ENCODE measurements around the gene GPATCH3.
A peak's percentile ranks its signal among the peaks of the same experiment; 100 is the strongest.
"Not testable (repeated sequence)": the region's sequence is repeated elsewhere in the genome, so short reads cannot be mapped to it uniquely, and the experiment has no call there.

The GPATCH3 gene, protein sequence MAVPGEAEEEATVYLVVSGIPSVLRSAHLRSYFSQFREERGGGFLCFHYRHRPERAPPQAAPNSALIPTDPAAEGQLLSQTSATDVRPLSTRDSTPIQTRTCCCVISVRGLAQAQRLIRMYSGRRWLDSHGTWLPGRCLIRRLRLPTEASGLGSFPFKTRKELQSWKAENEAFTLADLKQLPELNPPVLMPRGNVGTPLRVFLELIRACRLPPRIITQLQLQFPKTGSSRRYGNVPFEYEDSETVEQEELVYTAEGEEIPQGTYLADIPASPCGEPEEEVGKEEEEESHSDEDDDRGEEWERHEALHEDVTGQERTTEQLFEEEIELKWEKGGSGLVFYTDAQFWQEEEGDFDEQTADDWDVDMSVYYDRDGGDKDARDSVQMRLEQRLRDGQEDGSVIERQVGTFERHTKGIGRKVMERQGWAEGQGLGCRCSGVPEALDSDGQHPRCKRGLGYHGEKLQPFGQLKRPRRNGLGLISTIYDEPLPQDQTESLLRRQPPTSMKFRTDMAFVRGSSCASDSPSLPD

DNA sequence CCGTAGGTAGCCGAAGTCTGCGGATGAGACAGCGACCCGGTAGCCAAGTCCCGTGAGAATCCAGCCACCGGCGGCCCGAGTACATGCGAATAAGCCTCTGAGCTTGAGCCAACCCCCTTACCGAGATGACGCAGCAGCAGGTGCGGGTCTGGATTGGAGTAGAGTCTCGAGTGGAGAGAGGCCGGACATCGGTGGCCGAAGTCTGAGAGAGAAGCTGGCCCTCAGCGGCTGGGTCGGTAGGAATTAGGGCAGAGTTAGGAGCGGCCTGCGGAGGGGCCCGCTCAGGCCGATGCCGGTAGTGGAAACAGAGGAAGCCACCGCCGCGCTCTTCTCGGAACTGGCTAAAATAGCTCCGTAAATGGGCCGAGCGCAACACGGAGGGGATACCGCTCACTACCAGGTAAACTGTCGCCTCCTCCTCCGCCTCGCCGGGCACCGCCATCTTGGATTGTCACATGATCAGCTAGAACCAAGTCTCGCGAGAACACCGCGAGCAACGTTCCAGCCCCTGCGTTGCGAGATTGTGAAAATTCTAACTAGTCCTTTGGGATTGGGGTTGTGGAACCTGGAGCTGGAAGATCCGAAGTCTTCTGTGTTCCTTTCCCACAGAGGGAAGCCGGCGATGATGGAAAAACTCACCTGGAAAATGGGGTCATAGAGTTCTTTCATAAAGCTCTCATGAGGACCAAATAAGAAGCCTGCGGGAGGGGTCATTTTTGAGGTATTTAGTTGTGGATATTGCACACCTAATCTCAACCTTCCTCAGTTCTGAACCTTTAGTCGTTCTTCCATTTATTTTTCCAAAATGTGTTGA lies at the start of gene GPATCH3:
Gene GPATCH3 (minus strand): TSS at position 467 of the 814 bp plus-strand sequence. CDS start 25 bp downstream, at position 442.
- DNase-seq: peak; percentile 86 to 91

DNA sequence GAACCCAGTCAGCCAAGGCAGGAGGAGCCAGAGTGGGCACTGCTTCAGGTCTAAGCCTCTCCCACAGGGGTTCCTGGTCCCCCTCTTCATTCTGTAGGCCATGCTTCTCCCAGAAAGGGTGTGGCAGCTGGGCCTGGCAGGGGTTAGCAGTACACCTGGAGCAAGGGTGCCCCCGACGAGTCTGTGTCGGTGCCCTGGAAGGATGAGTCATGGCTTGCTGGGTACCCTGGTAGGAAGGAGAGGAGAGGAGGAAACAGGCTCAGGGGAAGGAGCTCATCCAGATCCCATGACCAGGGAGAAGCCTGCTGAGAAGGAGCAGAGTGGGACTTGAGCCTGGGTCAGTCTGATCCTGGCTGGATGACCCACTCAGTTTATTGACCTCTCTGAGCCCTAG lies 49.7 kb upstream of the GPATCH3 start:
- no peak for DNase-seq

DNA sequence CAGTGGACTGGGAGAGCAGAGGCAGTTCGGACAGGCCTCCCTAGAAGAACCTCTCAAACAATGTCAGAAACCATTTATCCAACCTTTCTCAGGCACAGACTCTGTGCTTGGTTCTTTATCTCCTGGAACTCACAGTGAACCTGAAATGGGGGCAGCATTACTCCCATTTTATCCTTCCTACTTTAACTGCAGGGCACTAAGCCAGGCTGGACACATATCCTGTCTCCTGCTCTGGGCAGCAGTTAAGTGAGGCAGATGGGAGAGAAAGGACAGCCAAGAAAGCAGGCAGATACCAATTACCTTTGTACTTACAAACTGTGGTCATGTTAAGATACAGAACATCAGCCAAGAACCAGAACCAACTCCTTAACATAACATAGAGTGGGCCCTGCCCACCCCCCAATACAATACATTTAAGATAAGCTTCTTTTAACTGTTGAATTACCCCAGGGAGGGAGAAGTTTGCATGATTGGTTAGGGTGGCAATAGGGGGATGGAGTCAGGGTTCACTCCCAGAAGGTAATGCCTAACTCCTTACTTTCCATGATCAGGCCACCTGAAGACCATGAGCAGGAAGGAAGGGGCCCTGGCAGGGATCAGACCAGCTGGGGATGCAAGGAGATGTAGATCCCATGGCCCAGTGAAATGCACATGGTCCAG lies 49.1 kb upstream of the GPATCH3 start:
- DNase-seq: no peak

DNA sequence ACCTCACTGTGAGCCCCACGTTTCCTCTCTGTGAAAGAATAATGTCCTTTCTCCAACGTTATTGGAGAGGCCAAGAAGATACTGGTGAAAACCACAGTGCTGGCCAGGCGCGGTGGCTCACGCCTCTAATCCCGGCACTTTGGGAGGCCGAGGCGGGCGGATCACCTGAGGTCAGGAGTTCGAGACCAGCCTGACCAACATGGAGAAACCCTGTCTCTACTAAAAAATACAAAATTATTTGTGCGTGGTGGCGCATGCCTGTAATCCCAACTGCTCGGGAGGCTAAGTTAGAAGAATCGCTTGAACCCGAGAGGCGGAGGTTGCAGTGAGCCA lies 48.4 kb upstream of the GPATCH3 start:
- not testable (repeated sequence) for DNase-seq

DNA sequence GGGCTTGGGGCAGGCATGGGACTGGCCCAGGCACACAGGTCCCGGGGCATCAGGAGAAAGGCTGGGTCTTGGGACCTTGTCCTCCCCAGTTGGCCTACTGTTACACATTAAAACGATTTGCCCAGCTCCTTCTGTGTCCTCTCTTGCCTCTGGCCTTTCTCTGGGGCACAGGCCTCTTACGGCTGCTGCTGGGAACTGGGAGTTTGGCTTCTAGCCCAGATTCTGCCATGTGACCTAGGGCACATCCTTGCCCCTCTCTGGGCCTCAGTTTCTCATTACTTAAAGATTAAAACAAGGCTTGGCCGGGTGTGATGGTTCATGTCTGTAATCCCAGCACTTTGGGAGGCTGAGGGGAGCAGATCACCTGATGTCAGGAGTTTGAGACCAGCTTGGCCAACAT lies 46.0 kb upstream of the GPATCH3 start:
- no peak for DNase-seq

DNA sequence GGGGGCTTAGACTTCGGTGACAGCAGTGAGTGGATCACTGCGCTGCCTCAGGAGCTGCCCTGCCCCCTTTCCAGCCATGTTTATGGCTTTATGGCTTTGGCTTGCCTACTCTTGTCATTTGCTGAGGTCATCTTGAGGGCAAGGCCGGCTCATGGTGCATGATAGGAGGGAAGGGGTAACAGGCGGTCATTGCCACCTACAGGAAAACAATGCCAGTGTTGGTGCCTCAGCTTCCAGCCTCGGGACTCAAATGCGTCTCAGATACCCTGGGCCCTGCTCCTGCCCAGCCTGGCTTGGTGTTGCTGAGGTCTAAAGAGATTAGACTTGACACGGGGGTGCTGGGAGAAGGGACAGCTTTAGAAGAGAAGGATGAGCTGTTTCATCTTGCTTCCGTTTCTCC lies 45.5 kb upstream of the GPATCH3 start:
- DNase-seq: no peak

DNA sequence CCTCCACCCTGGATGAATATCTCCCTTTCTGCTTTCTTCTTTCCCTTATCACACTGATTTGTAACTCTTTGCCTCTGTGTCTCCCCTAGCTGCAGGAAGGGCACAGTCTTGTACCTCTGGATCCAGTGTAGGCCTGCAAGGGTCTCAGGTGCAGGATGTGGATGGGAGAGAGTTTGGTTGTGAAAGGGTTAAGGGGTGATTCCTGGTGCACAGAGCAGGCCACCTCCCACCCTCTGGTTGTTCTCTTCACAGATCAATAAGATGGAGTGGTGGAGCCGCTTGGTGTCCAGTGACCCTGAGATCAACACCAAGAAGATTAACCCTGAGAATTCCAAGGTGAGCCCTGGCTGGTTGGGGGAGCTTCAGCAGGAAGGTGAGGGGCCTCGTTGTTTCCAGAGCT lies 44.9 kb upstream of the GPATCH3 start:
- DNase-seq: no peak

DNA sequence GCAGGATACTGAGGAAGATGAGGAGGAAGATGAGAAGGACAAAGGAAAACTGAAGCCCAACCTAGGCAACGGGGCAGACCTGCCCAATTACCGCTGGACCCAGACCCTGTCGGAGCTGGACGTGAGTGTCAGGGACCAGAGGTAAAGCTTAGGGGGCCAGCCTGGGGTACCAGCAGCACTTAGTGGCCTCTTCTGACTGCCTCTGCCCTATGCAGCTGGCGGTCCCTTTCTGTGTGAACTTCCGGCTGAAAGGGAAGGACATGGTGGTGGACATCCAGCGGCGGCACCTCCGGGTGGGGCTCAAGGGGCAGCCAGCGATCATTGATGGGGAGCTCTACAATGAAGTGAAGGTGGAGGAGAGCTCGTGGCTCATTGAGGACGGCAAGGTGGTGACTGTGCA lies 42.4 kb upstream of the GPATCH3 start:
- no peak for DNase-seq

DNA sequence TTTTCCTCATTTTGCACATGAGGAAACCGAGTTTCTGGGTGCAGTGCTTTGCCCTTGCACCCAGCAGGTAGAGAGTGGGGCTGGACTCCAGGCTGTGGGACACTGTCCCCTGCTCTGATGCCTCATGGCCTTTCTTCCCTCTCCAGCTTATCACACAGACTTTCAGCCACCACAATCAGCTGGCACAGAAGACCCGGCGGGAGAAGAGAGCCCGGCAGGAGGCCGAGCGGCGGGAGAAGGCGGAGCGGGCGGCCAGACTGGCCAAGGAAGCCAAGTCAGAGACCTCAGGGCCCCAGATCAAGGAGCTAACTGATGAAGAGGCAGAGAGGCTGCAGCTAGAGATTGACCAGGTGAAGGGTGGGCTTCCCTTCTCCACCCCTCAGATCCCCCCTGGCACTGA lies 41.0 kb upstream of the GPATCH3 start:
- DNase-seq: no peak

DNA sequence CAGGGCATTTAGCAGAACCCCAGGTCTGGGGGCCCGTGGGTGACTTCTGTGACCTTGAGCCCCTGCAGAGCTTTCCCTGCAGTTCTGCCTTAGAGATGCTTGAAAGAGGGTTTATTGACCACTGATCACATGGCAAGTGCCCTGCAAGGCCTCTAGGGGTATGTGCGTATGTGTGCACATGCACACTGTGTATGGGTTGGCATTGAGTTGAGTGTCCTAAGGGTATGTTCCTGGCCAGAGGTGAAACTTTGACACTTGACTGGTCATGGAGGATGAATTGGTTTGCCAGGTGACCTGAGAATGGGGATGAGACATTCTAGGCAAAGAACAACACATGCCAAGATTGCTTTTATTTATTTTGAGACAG lies 38.4 kb upstream of the GPATCH3 start:
- DNase-seq: no peak

DNA sequence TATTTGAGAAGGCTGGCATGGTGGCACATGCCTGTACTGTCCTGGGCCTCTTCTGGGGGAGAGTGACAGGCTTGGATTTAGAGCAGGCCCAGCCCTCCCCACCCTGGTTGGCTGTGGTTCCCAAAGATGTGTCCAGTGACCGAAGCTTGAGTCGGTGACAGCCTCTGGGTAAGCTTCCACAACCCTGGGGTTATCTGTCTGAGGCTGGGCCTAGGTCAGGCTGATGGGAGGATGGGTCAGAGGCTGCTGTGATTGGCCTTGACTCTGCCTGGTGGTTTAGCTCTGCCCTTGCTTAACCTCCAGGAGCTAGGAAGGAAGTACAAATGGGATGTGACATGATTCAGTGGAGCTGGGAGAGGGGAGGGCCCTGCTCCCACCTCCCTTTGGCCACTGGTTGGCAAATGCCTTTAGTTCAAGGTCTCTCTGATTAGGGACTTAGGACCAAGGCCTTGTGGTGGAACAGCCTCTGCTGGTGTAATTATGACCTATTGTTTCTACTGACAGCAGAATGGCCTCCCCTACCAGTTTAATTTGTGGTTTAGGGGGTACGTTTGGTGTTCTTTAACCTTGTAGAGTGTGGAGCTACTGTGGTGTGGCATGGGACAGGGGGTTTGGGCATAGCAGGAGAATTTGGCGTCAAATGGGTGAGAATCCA lies 37.9 kb upstream of the GPATCH3 start:
- DNase-seq: no peak

DNA sequence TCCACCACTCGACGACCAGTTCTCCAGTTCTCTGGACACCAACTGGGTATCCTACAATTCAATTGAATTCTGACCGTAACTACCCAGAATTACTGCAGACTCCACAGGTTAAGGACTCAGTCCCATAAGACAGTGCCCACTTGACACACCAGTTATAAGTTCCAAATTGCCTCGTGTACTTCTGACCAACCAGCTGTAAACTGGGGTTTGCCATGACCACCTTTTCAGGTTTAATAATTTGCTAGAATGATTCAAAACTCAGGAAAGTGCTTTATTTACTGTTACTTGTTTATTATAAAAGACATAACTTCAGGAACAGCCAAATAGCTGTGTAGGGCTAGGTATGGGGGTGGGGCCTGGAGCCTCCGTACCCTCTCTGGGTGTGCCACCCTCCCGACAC lies 36.6 kb upstream of the GPATCH3 start:
- no peak for DNase-seq

DNA sequence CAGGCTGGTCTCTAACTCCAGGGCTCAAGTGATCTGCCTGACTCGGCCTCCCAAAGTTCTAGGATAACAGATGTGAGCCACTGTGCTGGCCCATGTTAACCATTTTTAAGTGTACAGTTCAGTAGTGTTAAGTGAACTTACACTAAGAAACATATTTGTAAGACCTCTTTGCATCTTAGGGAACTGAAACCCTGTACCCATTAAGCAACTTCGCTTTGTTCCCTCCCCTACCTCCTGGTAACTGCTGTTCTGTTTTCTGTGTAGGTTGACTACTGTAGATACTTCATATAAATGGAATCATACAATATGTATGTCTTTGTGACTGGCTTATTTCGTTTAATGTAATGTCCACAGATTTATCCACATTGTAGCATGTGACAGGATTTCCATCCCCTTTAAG lies 32.3 kb upstream of the GPATCH3 start:
- DNase-seq: no peak

DNA sequence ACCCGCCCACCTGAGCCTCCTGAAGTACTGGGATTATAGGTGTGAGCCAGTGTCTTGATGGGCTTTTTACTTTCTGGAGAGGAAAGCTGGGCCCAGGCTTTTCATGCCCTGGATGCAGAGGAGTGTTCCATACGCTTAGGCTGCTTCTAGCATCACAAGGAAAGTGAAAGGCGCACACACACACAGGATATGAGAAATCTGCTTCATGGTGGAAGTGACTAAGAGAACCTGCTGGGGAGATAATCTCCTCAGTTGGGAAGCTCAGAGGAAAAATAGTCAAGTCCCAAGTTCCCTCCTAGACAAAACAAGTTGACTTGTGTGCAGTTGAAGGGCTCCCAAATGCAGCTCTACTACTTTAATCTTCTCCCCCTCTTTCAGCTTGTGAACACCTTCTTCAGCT lies 23.4 kb upstream of the GPATCH3 start:
- DNase-seq: no peak

DNA sequence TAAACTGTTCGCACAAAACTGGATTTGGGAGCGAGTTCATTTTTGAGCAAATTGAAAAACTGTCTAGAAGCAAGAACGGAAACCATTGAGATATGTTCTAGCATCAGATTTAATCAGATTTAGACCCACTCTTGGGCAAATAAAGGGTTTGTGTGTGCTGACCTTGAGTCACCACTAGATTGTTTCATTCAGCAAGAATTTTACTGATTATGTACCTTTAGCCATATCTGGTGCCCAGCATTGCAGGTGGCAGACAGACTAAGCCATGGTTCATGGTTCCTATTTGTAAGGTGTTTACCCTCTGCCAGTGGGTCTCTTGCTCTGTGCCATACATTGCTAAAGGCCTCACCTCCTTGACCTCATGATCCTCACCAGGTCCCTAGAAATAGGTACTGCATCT lies 22.6 kb upstream of the GPATCH3 start:
- no peak for DNase-seq

DNA sequence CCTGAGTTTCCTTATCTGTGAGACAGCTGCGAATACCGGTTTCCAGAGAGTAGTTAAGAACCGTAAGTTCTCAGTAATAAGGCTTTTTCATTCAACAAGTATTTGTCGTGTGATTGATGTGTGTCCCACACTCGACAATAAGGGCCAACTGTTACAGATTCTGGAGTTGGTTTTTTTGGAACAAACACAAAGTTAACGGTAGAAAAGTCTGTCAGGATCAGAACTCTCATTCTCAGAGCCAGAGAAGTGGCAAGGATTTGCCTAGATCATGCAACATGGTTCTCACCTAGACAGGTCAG lies 22.1 kb upstream of the GPATCH3 start:
- DNase-seq: no peak

DNA sequence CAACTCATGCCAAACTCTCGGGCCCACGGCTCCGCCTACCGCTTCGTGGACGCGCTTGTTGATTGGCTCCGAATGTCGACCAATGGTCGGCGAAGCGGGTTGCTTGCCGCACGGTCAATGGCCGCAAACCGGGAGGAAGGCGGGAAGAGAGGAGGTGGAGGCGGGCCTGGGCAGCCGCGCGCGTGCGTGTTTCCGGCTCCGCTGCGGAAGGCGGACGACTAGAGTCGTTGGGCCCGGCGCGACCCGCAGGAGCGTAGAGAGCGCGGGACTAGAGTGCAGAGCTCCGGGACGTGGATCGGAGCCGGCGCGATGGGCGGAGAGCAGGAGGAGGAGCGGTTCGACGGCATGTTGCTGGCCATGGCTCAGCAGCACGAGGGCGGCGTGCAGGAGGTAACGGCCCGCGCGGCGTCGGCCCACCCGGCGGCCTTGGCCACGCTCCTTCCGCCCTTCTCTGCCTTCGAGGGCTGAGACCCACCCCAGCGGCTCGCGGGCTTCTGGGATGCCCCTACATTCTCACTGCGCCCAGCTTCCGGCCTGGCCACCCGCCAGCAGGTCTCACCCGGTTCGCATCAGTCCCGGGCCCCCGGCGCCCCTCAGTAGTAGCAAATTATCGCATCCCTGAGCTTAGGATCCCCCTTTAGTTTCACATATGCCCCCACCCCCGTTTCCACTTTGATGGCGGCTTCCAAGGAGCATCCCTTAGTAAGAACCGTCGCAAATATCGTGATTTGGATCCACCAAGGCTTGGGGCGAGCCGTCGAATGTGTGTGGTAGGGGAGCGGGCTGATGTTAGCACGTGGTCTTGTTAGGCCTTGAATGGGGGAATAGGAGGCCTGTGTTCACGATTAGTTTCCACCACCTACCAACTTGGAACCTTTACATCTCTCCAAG lies 21.5 kb upstream of the GPATCH3 start, which contains the start of gene NUDC:
Gene NUDC (plus strand): TSS at position 204 of the 891 bp plus-strand sequence. CDS start 106 bp downstream, at position 310.
- DNase-seq: peak; percentile 90 to 95

DNA sequence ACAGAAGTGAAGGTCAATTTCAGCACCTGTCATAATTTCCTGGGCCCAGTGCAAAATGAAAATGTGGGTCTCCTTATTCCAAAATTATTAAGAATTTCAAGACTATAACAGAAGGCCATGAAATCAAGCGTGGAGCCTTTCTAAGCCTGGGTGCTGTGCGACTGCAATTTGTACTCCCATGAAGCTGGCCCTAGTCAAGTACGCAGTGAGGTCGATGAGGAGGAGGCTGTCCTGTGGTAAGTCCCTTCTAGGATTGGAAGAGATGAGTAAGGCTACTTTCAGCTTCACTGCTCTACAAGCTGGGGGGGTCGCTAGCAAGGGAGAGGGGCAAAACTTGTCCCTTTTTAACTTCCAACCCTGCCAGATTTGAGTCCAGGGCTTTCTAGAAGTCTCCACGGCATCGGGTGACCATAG lies 20.9 kb upstream of the GPATCH3 start:
- no peak for DNase-seq

DNA sequence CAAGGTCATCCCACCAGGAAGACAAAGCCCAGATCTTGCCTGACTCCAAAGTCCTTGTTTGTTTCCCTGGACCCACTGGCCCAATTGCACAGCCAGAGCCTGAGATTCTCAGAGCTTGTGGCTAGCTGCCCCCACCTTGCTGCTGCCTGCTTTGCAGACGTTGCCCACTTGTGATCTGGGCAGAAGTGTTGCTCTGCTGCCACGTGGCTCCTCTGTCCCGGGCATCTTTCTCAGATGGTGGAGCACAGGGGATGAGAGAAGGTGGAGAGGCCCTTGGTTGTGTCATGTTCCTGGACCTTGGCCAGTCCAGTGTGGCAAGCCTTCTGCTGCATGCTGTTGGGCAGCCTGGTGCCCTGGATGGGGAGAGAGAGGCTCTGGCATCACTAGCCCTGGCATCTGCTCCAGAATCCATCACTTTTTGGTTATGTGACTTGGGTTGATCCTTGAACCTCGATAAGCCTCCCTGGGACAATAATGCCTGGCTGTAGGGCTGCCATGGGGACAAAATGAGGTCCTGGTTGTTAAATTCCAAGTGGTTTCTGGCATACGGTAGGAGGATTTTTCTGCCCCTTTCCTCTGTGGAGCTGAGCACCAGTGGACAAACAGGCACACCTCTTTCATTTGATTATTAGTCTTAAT lies 15.1 kb upstream of the GPATCH3 start:
- DNase-seq: no peak

DNA sequence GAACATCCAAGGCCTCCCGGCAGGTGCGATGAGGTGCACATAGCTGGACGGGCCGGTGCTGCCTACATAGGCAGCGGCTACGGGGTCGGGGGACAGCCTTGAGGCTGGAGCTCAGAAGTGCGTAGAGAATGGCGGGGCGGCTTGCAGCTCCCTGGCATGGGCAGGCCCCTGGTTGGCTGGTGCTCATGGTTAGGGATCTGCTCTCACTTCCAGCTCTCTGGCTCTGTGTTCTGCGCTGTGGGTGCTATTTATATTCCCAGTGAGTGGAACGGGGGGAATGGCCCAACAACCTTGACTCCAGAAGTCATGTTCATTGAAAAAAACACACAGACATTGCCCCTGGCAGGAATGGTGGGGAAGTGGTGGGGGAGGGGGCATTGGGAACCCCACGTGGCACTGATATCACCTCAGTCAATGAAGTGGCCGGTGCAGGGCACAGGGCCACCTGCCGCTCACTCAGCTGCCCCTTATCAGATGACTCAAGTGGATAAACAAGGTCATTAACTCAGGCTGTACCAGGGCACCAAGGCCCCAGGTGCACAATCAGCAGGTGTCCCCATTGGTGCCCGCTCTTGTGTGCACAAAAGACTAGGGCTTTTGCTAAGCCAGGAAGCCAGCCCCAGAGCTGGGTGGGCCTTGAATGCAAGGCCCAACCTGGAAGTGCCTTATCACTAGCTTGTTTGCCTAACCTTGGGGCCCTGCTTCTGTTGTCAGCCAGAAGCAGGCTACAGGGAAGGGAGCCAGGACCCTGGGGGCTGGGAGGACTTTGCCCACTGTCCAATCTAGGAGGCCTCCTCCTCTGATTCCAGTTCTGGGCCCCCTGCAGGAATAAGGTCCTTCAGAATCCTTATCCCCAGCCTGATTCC lies 13.7 kb upstream of the GPATCH3 start, which contains the start of gene NR0B2:
Gene NR0B2 (minus strand): TSS at position 222 of the 866 bp plus-strand sequence. CDS start 35 bp downstream, at position 187.
- DNase-seq: peak; percentile 80 to 96

Data from NCI-H2081 (cell line).